NCI-H82 (cell line): Measurements from ENCODE around the gene CHAC1.
"Not testable (repeated sequence)": the region's sequence is repeated elsewhere in the genome, so short reads cannot be mapped to it uniquely, and the experiment has no call there.

Experiments
- DNase-seq: peaks from one replicate; lab custom pipeline; 2025; lab: John Stamatoyannopoulos, UW

CHAC1 gene

GRCh38 chr15:40957041-40957555, 3.8 kb downstream of the CHAC1 start:
- no peak for DNase-seq

- DNase-seq, result no peak
These were observed 4.3 kb downstream of the CHAC1 start for GRCh38 chr15:40957581-40958051.

DNA sequence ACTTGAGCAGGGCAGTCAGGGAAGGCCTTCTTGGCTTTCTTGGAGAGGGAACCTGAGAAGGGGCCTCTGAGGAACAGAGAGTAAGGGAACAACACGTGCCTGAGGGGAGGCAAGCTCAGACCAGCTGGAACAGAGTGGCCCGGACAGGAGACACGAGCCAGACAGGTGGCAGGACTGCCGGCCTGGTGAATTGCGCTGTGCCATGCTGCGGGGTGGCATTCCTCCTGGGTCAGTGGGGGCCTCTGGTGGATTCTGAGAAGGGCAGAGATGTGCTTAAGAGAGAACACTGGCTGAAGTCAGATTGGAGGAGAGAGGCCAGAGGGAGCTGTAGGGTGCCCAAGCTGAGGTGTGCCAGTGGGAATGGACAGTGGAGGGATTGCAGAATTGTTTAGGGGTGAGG, 4.9 kb downstream of the CHAC1 start:
- DNase-seq, result no peak

- no peak for DNase-seq
These were observed 5.5 kb downstream of the CHAC1 start for GRCh38 chr15:40958723-40959122.

GRCh38 chr15:40959331-40960141, 6.3 kb downstream of the CHAC1 start:
- DNase-seq, result no peak

DNA sequence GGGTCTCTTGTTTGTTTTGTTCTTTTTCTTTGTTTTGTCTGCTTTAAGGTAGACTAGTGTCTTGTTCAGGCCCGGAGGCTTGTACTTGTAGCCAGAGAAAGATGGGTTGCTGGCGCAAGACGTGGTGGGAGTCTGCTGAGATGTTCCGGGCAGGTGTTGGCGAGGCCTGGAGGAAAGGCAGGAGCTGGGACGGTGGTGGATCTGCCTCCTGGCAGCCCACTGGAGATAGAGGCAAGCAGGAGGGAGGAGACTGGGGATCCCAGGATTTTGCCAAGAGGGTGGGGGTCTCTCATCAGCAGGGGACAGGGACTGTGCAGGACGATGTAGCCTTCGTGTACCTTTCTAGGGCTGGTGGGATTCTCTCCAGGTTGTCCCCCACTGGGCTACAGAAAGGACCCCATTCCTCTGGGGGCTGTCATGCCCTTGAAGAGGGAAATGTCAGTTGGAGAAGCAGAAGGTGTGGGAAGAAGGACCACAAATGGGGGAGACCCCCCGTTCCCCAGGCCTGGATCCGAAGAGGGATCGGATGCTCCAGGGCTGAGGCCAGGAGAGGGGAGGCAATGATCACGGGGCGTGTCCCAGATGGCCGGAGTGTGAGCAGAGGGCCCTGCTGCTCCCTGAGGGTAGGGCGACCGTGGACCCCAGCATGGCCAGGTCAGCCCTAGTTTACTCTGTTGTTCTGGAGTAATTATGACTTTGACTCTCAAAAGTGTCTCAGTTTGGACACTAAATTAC, 7.0 kb downstream of the CHAC1 start:
- no peak for DNase-seq

- DNase-seq, result no peak
These were observed 7.7 kb downstream of the CHAC1 start for GRCh38 chr15:40960925-40961324.

DNA sequence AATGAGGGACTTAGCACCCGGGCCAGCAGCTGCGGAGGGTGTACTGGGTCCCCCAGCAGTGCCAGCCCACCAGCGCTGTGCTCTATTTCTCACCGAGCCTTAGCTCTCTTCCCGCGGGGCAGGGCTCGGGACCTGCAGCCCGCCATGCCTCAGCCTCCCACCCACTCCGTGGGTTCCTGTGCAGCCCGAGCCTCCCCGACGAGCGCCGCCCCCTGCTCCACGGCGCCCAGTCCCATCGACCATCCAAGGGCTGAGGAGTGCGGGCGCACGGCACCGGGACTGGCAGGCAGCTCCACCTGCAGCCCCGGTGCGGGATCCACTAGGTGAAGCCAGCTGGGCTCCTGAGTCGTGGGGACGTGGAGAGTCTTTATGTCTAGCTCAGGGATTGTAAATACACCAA, 8.5 kb downstream of the CHAC1 start:
- DNase-seq, result not testable (repeated sequence)

GRCh38 chr15:40962317-40962716, 9.0 kb downstream of the CHAC1 start:
- DNase-seq, result not testable (repeated sequence)

- DNase-seq, result no peak
These were observed 9.9 kb downstream of the CHAC1 start for GRCh38 chr15:40963201-40963600.

DNA sequence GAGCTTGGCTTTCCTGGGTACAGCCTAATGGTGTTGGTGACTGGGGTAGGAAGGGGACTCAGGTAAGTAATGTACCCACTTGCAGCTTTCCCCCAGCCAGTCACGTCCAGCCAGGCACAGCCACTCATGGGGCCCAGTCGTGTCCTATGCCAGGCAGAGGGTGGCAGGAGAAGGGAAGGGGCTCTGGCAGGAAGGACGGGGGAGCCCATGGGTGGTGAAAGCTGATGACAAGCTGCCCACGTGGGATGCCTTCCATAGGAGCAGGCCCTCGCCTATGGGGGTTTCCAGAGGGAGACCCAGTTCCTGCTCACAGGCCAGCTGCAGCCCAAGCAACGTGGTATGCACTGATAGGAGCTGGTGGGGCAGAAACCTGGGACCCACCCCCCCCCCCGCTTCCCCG, 10.7 kb downstream of the CHAC1 start:
- no peak for DNase-seq

DNA sequence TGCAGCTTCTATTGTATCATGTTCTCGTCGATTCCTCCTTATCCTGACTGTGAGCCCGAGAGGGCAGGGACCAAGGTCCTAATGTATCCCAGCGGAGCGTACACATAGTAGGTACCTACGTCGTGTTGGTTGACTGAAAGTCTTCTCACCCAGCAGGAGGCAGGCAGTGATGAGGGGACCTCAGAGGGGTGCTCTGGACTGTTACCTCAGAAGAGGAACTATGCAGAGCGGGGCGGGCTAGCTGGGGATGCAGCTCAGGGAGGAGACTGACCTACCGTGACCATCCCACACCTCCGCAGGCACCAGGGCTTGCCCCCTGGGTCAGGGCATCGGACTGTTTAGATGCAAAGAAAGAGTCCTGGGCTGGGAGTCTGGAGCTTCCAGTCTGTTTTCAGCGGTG, 11.4 kb downstream of the CHAC1 start:
- DNase-seq, result no peak

- DNase-seq, result no peak
These were observed 15.2 kb downstream of the CHAC1 start for GRCh38 chr15:40968290-40969085.

- DNase-seq, result no peak
These were observed 16.1 kb downstream of the CHAC1 start for GRCh38 chr15:40969363-40969762.

DNA sequence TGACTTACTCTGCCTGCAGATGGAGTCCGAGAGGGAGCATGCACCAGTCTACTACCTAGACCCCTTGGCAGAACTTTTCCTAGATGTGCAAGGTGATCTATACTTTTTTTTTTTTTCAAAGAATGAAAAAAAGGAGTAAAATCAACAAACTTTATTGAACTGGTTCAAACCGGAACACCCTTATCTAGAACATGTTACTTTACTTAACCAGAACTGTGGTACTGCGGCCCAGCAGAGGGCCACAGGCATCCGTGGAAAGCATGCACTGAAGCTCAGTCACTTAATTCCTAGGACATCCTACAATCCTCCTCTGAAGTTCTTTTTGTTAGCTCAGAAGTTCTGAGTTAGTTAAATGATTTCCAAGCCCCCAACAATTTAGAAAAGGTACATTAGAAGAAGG, 21.6 kb downstream of the CHAC1 start:
- DNase-seq, result no peak

DNA sequence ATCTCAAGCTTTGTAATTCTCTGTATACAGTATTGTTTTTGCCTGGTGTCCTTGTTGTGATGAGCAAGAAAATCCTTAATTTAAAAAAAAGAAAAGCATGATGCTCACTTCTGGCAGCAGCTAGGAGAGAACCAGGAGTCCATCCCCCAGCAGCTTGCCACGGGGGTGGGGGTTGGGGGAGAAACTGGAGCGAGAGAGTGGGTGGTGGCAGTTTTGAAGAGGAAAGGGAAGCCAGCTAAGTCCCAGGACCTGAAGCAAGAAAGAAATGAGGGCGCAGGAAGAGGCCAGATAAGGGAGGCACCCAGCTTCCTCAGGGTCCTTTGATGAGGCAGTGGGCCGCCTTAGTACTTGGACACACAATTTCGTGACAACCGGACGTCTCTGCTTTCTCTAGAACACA, 23.5 kb downstream of the CHAC1 start:
- no peak for DNase-seq

DNA sequence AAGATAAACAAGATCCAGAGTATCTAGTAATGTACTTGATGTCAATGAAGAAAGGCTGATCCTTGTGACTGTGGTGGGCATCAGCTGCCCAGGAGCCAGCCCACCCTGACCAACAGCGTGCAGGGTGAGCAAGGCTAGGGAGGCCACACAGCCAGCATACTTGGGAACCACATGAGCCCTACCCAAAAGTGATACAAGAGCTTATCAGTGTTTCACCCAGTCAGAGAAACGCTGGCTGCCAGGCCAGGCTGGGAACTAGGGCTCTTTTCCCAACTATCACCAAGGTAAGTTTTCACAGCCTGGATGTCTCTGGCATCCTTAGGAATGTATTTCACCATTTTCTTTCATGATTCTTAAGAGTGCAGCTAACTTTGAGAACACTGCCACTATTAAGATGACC, 24.9 kb downstream of the CHAC1 start:
- no peak for DNase-seq

DNA sequence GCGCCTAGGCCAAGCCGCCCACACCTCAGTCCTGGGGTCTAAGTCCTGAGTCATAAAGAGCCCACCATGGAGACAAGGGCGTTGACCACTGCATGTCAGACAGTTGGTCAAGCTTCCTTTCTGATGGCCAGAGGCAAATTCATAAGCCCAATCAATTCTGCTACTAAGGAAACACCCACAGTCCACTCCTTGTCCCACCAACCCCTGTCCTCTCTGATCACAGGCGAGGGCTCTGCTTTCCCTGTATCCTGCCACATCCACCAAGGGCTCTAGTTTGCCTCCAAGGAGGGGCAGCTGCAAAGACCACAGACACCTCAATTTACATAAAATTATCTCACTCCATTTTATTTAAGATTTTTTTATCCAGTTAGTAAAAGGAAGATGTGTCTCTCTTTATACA, 25.3 kb downstream of the CHAC1 start:
- no peak for DNase-seq

DNA sequence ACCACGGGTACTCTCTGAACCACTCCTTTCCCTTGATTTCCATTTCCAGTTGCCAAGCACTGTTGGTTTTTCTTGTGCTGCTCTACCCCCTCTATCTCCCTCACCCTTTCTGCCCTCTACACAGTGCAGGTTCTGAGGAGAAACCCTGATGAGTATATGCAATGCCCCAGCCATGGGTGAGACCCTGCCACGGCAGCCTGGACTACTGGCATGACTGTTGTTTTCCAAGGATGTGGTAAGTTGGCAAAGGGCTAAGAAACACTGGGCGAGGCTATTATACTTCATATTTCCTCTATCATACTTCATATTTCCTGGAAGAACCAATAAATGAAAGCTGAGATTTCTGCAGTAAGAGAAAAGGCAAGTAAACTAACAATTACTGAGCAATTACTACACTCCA, 27.9 kb downstream of the CHAC1 start:
- no peak for DNase-seq

DNA sequence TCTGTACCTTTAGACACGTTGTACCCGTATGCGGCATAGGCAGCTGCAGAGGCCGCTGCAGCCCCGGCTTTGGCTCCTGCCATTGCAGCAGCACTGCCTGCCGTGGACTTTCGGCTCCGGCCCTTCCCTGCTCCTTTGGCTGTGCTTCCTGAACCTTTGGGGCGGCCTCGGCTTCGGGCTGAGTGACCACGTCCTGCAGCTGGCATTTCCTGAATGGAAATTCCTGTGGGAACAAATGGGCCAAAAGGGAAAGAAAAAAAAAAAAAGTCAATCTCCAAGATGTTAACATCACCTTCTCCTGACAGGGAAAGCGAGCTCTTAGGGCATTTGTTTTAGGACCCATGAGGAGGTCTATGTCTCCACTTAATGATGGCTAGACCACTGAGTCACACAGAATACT, 29.6 kb downstream of the CHAC1 start:
- no peak for DNase-seq

GRCh38 chr15:40984406-40984805, 31.1 kb downstream of the CHAC1 start:
- no peak for DNase-seq

DNA sequence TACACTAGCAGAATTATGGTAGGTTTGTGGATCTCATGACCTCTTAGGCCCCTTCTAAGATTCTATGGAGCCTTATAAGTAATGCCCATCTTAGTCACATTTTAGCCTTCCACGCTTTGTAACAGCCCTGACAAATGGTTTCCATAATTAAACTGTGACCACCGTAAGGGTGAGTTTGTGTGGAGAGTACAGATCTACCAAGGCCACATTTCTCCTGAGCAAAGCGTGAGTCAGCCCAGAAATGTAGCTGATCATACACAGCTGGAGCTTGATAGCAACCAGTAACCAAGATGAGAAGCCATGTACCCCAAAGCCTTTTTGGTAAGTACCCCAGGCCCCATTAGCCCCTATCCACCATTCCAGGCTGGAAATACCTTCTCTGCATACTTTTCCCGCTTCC, 31.7 kb downstream of the CHAC1 start:
- no peak for DNase-seq
